CD4-positive, alpha-beta T cell (primary cell): ENCODE measurements around the gene POLA1. TPM values are rescaled to one million over a fixed set of nuclear protein-coding genes. Genes with fewer than 3 reads are reported as not detected.

Experiments used
- ATAC-seq: fragments of 200-7000 bp; cut with Tn5 transposase; one replicate; pipeline ENCODE4 v1.10.0; 2022; ENCODE audit warnings: mild to moderate bottlenecking; ENCODE audit not compliant: poor library complexity
- CTCF ChIA-PET: fragments of 350-600 bp; sonication (Branson Sonifier 250); formaldehyde crosslinking; loops from one replicate; lab custom pipeline; 2021; ENCODE audit warnings: antibody characterized with exemption, inconsistent platforms; lab: Charles Lee
- POLR2A ChIA-PET: fragments of 350-600 bp; sonication (Branson Sonifier 250); formaldehyde crosslinking; loops from one replicate; lab custom pipeline; 2021; ENCODE audit warnings: antibody characterized with exemption, inconsistent platforms; lab: Charles Lee
- DNase-seq, 14 experiments: peaks; one replicate each; pipeline ENCODE4 v3.0.0-alpha.2; 2013 to 2020; ENCODE audit warnings: mixed read lengths in 2 of 14
- H3K27ac ChIP-seq, 2 donors: one replicate each; pipeline versions ENCODE4 v1.5.1 to v1.7.0; 2013; ENCODE audit warnings: low read length in 2 of 2, low read depth in 1 of 2, mild to moderate bottlenecking in 1 of 2
- H3K27me3 ChIP-seq, 2 experiments: 1 replicate in 1 of 2; 2 replicates in 1 of 2; pipeline versions ENCODE4 v1.6.1 to v1.7.0; 2013; ENCODE audit warnings: low read length in 2 of 2, control low read depth in 1 of 2, mild to moderate bottlenecking in 1 of 2, moderate library complexity in 1 of 2; ENCODE audit not compliant: insufficient read depth in 2 of 2, control insufficient read depth in 1 of 2
- H3K36me3 ChIP-seq: one replicate; pipeline ENCODE4 v1.6.1; 2013; ENCODE audit warnings: low read length, control low read depth; ENCODE audit not compliant: insufficient read depth
- H3K4me1 ChIP-seq: one replicate; pipeline ENCODE4 v1.6.1; 2013; ENCODE audit warnings: low read length, control low read depth; ENCODE audit not compliant: insufficient read depth
- H3K4me3 ChIP-seq: one replicate; pipeline ENCODE4 v1.5.1; 2013; ENCODE audit warnings: mild to moderate bottlenecking, low read length, moderate library complexity
- H3K9me3 ChIP-seq, 2 experiments: 1 replicate in 1 of 2; 2 replicates in 1 of 2; pipeline versions ENCODE4 v1.6.1 to v1.7.0; 2013; ENCODE audit warnings: low read length in 2 of 2, mild to moderate bottlenecking in 2 of 2, control low read depth in 1 of 2, moderate library complexity in 1 of 2; ENCODE audit not compliant: control insufficient read depth in 1 of 2, insufficient read depth in 1 of 2
- H3K27ac Mint-ChIP-seq: one replicate; pipeline ENCODE4 v1.8.0; 2020; ENCODE audit warnings: mixed read lengths
- H3K27me3 Mint-ChIP-seq: one replicate; pipeline ENCODE4 v1.8.0; 2021; ENCODE audit warnings: mixed read lengths
- H3K36me3 Mint-ChIP-seq: one replicate; pipeline ENCODE4 v1.8.0; 2021; ENCODE audit warnings: low read depth, mixed read lengths
- H3K4me1 Mint-ChIP-seq: one replicate; pipeline ENCODE4 v1.8.0; 2021; ENCODE audit warnings: low read depth, mixed read lengths
- H3K4me3 Mint-ChIP-seq: one replicate; pipeline ENCODE4 v1.8.0; 2020; ENCODE audit warnings: mild to moderate bottlenecking, mixed read lengths
- H3K9me3 Mint-ChIP-seq: one replicate; pipeline ENCODE4 v1.8.0; 2020; ENCODE audit warnings: mixed read lengths
- intact Hi-C, 2 experiments: fragments of 100-400 bp; cut with DNase I in 1 of 2; cut with micrococcal nuclease in 1 of 2; formaldehyde crosslinking; loops; one replicate each; pipeline versions ENCODE4 v1.15.1 to v1.9.0; 2023 to 2025; cut with DNase I, micrococcal nuclease
- total RNA-seq, 174 experiments: library from RNA in 2 of 174; stranded (reverse) in 2 of 174; gene quantifications; one replicate each; pipeline ENCODE4 v1.2.3 and lab custom pipeline; 2021 to 2026
- TF ChIP-seq, protein P1 (sequence below): fragments of 200-600 bp; IDR thresholded peaks from one replicate; pipeline ENCODE4 v1.8.0; 2022; ENCODE audit warnings: antibody characterized with exemption, mild to moderate bottlenecking

The POLA1 gene
- total RNA-seq, 2 experiments from 2014 or later, result 4.7 TPM

DNA sequence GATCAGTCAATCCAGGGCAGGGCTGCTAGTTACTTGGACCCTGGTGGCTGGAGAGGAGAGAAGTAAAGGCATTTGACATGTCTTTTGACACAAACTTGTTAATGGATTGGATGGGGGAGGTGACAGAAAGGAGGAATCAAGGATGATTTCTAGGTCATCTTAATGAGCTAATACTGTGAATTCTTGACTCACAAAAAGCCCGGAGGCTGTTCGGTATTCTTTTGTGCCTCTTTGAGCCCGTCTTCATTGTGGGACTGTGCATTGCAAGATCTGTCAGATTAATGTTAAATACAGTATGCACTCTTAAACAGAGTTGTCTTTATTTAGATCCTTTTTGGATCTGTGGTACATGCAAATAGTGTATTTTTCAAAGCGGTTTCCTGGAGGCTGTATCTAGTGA is 25.1 kb downstream of the POLA1 start:
- ChIA-PET CTCF (no interaction called here), POLR2A (no interaction called here)
- no peaks in the 10 kb centered on the region for H3K27me3 ChIP-seq
- H3K27ac ChIP-seq, result no peak overlapping the region
- H3K4me1 Mint-ChIP-seq, result no peaks in the 10 kb centered on the region
- intact Hi-C loops, result no loop called here
- no peak overlapping the region for H3K4me3 ChIP-seq
- H3K9me3 Mint-ChIP-seq, result no peaks in the 10 kb centered on the region
- no peak overlapping the region for H3K27ac Mint-ChIP-seq
- H3K36me3 ChIP-seq, result peaks cover 25% of the 10 kb centered on the region
- no peak overlapping the region for H3K4me3 Mint-ChIP-seq
- H3K9me3 ChIP-seq, result no peaks in the 10 kb centered on the region
- H3K36me3 Mint-ChIP-seq, result peaks cover 74% of the 10 kb centered on the region
- DNase-seq (no peak), ATAC-seq (no peak)
- TF ChIP-seq, protein P1, sequence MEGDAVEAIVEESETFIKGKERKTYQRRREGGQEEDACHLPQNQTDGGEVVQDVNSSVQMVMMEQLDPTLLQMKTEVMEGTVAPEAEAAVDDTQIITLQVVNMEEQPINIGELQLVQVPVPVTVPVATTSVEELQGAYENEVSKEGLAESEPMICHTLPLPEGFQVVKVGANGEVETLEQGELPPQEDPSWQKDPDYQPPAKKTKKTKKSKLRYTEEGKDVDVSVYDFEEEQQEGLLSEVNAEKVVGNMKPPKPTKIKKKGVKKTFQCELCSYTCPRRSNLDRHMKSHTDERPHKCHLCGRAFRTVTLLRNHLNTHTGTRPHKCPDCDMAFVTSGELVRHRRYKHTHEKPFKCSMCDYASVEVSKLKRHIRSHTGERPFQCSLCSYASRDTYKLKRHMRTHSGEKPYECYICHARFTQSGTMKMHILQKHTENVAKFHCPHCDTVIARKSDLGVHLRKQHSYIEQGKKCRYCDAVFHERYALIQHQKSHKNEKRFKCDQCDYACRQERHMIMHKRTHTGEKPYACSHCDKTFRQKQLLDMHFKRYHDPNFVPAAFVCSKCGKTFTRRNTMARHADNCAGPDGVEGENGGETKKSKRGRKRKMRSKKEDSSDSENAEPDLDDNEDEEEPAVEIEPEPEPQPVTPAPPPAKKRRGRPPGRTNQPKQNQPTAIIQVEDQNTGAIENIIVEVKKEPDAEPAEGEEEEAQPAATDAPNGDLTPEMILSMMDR, result no peak
- H3K4me1 ChIP-seq, result no peaks in the 10 kb centered on the region
- no peaks in the 10 kb centered on the region for H3K27me3 Mint-ChIP-seq

DNA sequence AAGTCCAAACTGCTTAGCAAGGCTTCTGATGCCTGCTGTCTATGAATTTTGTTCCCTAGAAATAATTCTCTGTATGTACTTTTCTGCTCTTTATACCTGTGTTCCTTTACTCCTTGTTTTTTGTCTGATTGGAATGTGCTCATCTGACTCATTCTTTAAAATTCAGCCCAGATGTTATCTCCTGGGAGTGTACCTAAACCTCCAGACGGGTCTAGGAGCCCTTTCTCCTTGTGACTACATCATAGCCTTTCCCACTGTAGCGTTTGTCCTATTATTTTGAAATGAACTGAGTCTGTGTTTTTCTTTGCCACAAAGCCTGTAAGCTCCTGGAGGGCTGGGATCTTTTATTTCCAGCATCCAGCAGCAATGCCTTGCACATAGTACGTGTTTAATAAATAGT is 26.3 kb downstream of the POLA1 start:
- no peaks in the 10 kb centered on the region for H3K4me1 ChIP-seq
- Mint-ChIP-seq H3K4me3 (no peak overlapping the region), H3K36me3 (peaks cover 80% of the 10 kb centered on the region), H3K27ac (no peak overlapping the region), H3K4me1 (no peaks in the 10 kb centered on the region), H3K27me3 (no peaks in the 10 kb centered on the region), H3K9me3 (no peaks in the 10 kb centered on the region)
- TF ChIP-seq, protein P1, result no peak
- no peaks in the 10 kb centered on the region for H3K9me3 ChIP-seq
- no peak overlapping the region for H3K27ac ChIP-seq
- DNase-seq (no peak), ATAC-seq (no peak)
- no peaks in the 10 kb centered on the region for H3K27me3 ChIP-seq
- ChIA-PET CTCF (interaction anchor here (0.8 kb wide), 1 partner anchor 59 kb away, joined by 3 read pairs; no protein-coding TSS in a partner anchor), POLR2A (no interaction called here)
- intact Hi-C loops, result no loop called here
- H3K36me3 ChIP-seq, result peaks cover 25% of the 10 kb centered on the region
- no peak overlapping the region for H3K4me3 ChIP-seq

DNA sequence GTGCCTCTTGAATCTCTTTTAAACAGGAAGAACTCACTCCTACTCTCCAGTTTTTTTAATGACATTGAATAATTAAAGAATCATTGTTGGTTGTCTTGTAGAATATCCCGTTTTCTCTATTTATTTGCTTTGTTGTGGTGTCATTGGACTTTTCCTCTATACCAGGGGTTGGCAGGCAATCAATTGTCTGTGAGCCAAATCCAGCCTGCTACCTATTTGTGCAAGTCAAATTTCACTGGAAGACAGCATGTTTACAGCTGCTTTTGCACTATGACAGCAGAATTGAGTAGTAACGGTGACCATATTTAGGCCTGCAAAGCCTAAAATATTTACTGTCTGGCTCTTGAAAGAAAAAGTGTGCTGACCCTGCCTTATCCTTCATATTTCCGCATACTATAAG is 34.8 kb downstream of the POLA1 start:
- no peak overlapping the region for H3K27ac ChIP-seq
- Mint-ChIP-seq H3K9me3 (no peaks in the 10 kb centered on the region), H3K27ac (no peak overlapping the region), H3K36me3 (peaks cover 56% of the 10 kb centered on the region), H3K4me3 (no peak overlapping the region), H3K27me3 (no peaks in the 10 kb centered on the region), H3K4me1 (no peaks in the 10 kb centered on the region)
- POLR2A ChIA-PET, result no interaction called here
- peaks cover 12% of the 10 kb centered on the region for H3K36me3 ChIP-seq
- no peak for ATAC-seq
- CTCF ChIA-PET, result interaction anchor here (0.6 kb wide), 1 partner anchor 14 kb away, joined by 3 read pairs; no protein-coding TSS in a partner anchor
- no peaks in the 10 kb centered on the region for H3K27me3 ChIP-seq
- H3K4me3 ChIP-seq, result no peak overlapping the region
- no peaks in the 10 kb centered on the region for H3K9me3 ChIP-seq
- intact Hi-C loops, result no loop called here
- H3K4me1 ChIP-seq, result no peaks in the 10 kb centered on the region
- TF ChIP-seq, protein P1, result no peak
- DNase-seq, result no peak
